ENCODE results near the gene COL23A1.
"Not testable (repeated sequence)": the region's sequence is repeated elsewhere in the genome, so short reads cannot be mapped to it uniquely, and the experiment has no call there.

COL23A1 gene

GRCh38 chr5:178198706-178199105 lies 391.5 kb downstream of the COL23A1 start:
- peaks cover 10 to 17% of the 10 kb centered on the region in 2 donors for H3K4me1 Mint-ChIP-seq (ENCODE audit: low read depth in 2 of 2)
- ATAC-seq (replicated peaks) = no peak
- H3K27ac Mint-ChIP-seq = no peak overlapping the region
- H3K4me3 Mint-ChIP-seq = no peak overlapping the region
- DNase-seq = no peak
- H3K27me3 Mint-ChIP-seq = no peaks in the 10 kb centered on the region
- H3K36me3 Mint-ChIP-seq (ENCODE audit: insufficient read depth) = no peaks in the 10 kb centered on the region
- no peaks in the 10 kb centered on the region for H3K9me3 Mint-ChIP-seq

- H3K4me1 Mint-ChIP-seq (ENCODE audit: low read depth in 2 of 2) = peaks cover 15 to 22% of the 10 kb centered on the region in 2 donors
- not testable (repeated sequence) for DNase-seq; H3K27ac Mint-ChIP-seq; H3K4me3 Mint-ChIP-seq; H3K36me3 Mint-ChIP-seq (ENCODE audit: insufficient read depth); H3K9me3 Mint-ChIP-seq; ATAC-seq (replicated peaks); H3K27me3 Mint-ChIP-seq
These were observed 392.0 kb downstream of the COL23A1 start for GRCh38 chr5:178198151-178198550.

GRCh38 chr5:178196986-178197385 lies 393.2 kb downstream of the COL23A1 start:
- no peak overlapping the region for H3K4me3 Mint-ChIP-seq
- no peaks in the 10 kb centered on the region for H3K36me3 Mint-ChIP-seq (ENCODE audit: insufficient read depth)
- no peak overlapping the region for H3K27ac Mint-ChIP-seq
- no peaks in the 10 kb centered on the region for H3K27me3 Mint-ChIP-seq
- no peak for DNase-seq
- H3K4me1 Mint-ChIP-seq (ENCODE audit: low read depth in 2 of 2) = peaks cover 22 to 31% of the 10 kb centered on the region in 2 donors
- no peak for ATAC-seq (replicated peaks)
- H3K9me3 Mint-ChIP-seq = no peaks in the 10 kb centered on the region

GRCh38 chr5:178196281-178196812 lies 393.8 kb downstream of the COL23A1 start:
- no peak for ATAC-seq (replicated peaks)
- H3K4me3 Mint-ChIP-seq = no peak overlapping the region
- no peaks in the 10 kb centered on the region for H3K36me3 Mint-ChIP-seq (ENCODE audit: insufficient read depth)
- DNase-seq = no peak
- H3K27ac Mint-ChIP-seq = no peak overlapping the region
- no peaks in the 10 kb centered on the region for H3K9me3 Mint-ChIP-seq
- no peaks in the 10 kb centered on the region for H3K27me3 Mint-ChIP-seq
- peaks cover 22 to 31% of the 10 kb centered on the region in 2 donors for H3K4me1 Mint-ChIP-seq (ENCODE audit: low read depth in 2 of 2)

GRCh38 chr5:178194026-178194425 lies 396.2 kb downstream of the COL23A1 start:
- Mint-ChIP-seq H3K4me3 (peak overlapping the region; percentile 55 to 68), H3K27ac (peak overlapping the region in 1 of 2 donors; percentile 63), H3K4me1 (ENCODE audit: low read depth in 2 of 2) (peaks cover 22 to 31% of the 10 kb centered on the region in 2 donors), H3K27me3 (no peaks in the 10 kb centered on the region), H3K36me3 (ENCODE audit: insufficient read depth) (no peaks in the 10 kb centered on the region), H3K9me3 (no peaks in the 10 kb centered on the region)
- ATAC-seq (replicated peaks) = peak; percentile 64
- no peak for DNase-seq

- DNase-seq (peak in 2 of 3 experiments; percentile 18 to 21), ATAC-seq (replicated peaks) (peak; percentile 80)
- Mint-ChIP-seq H3K36me3 (ENCODE audit: insufficient read depth) (peaks cover 1% of the 10 kb centered on the region), H3K27me3 (peaks cover 0 to 6% of the 10 kb centered on the region in 2 donors), H3K4me3 (peak overlapping the region; percentile 68), H3K4me1 (ENCODE audit: low read depth in 2 of 2) (peaks cover 22 to 31% of the 10 kb centered on the region in 2 donors), H3K27ac (peak overlapping the region; percentile 11 to 45), H3K9me3 (no peaks in the 10 kb centered on the region)
These were observed 396.9 kb downstream of the COL23A1 start for GRCh38 chr5:178193251-178193809.

- peaks cover 3% of the 10 kb centered on the region for H3K36me3 Mint-ChIP-seq (ENCODE audit: insufficient read depth)
- H3K4me3 Mint-ChIP-seq = peak overlapping the region; percentile 68
- H3K27me3 Mint-ChIP-seq = peaks cover 0 to 10% of the 10 kb centered on the region in 2 donors
- no peaks in the 10 kb centered on the region for H3K9me3 Mint-ChIP-seq
- DNase-seq (no peak), ATAC-seq (replicated peaks) (no peak)
- peak overlapping the region; percentile 11 to 45 for H3K27ac Mint-ChIP-seq
- peaks cover 22 to 31% of the 10 kb centered on the region in 2 donors for H3K4me1 Mint-ChIP-seq (ENCODE audit: low read depth in 2 of 2)
These were observed 397.4 kb downstream of the COL23A1 start for GRCh38 chr5:178192787-178193186.

- no peak for ATAC-seq (replicated peaks)
- H3K27ac Mint-ChIP-seq = peak overlapping the region in 1 of 2 donors; percentile 45
- H3K9me3 Mint-ChIP-seq = no peaks in the 10 kb centered on the region
These were observed 397.9 kb downstream of the COL23A1 start for GRCh38 chr5:178192244-178192643.

GRCh38 chr5:178191661-178192060 lies 398.5 kb downstream of the COL23A1 start:
- Mint-ChIP-seq H3K4me1 (ENCODE audit: low read depth in 2 of 2) (peaks cover 22 to 31% of the 10 kb centered on the region in 2 donors), H3K9me3 (no peaks in the 10 kb centered on the region), H3K27me3 (peaks cover 0 to 10% of the 10 kb centered on the region in 2 donors), H3K27ac (no peak overlapping the region), H3K36me3 (ENCODE audit: insufficient read depth) (peaks cover 3% of the 10 kb centered on the region), H3K4me3 (no peak overlapping the region)
- ATAC-seq (replicated peaks) (no peak), DNase-seq (no peak)

More at GRCh38 chr5:178192244-178192643, 397.9 kb downstream of the COL23A1 start:
- peak overlapping the region; percentile 9 to 43 for H3K4me3 Mint-ChIP-seq
- H3K4me1 Mint-ChIP-seq (ENCODE audit: low read depth in 2 of 2) = peaks cover 22 to 31% of the 10 kb centered on the region in 2 donors
- no peak for DNase-seq
- peaks cover 3% of the 10 kb centered on the region for H3K36me3 Mint-ChIP-seq (ENCODE audit: insufficient read depth)
- H3K27me3 Mint-ChIP-seq = peaks cover 0 to 10% of the 10 kb centered on the region in 2 donors

GRCh38 chr5:178189433-178189832 lies 400.8 kb downstream of the COL23A1 start:
- Mint-ChIP-seq H3K4me1 (ENCODE audit: low read depth in 2 of 2) (peaks cover 17 to 20% of the 10 kb centered on the region in 2 donors), H3K4me3 (no peak overlapping the region), H3K27me3 (peaks cover 0 to 10% of the 10 kb centered on the region in 2 donors), H3K27ac (no peak overlapping the region), H3K36me3 (ENCODE audit: insufficient read depth) (peaks cover 3% of the 10 kb centered on the region), H3K9me3 (no peaks in the 10 kb centered on the region)
- no peak for ATAC-seq (replicated peaks)
- no peak for DNase-seq

Data from effector memory CD8-positive, alpha-beta T cell (primary cell).